D721Med (cell line): ENCODE data around the gene FAM184B.

Experiments used
- DNase-seq: peaks from one replicate; pipeline ENCODE4 v3.0.0; 2011; ENCODE audit warnings: low spot score; ENCODE audit not compliant: insufficient read length
- FAIRE-seq: peaks from 2 replicates; lab custom pipeline; 2011; peaks lifted over from hg19 to GRCh38; lab: Jason Lieb, UNC
- CTCF ChIP-seq: IDR thresholded peaks from 2 replicates; pipeline ENCODE4 v1.5.1; 2012; ENCODE audit warnings: mild to moderate bottlenecking, control low read depth; ENCODE audit not compliant: insufficient read depth; ENCODE audit errors: missing control alignments

The FAM184B gene

GRCh38 chr4:17624821-17625220, 156.6 kb downstream of the FAM184B start:
- TF ChIP-seq CTCF: no peak
- no peak for DNase-seq
- no peak for FAIRE-seq

GRCh38 chr4:17623451-17624001, 157.9 kb downstream of the FAM184B start:
- no peak for FAIRE-seq
- no peak for DNase-seq

DNA sequence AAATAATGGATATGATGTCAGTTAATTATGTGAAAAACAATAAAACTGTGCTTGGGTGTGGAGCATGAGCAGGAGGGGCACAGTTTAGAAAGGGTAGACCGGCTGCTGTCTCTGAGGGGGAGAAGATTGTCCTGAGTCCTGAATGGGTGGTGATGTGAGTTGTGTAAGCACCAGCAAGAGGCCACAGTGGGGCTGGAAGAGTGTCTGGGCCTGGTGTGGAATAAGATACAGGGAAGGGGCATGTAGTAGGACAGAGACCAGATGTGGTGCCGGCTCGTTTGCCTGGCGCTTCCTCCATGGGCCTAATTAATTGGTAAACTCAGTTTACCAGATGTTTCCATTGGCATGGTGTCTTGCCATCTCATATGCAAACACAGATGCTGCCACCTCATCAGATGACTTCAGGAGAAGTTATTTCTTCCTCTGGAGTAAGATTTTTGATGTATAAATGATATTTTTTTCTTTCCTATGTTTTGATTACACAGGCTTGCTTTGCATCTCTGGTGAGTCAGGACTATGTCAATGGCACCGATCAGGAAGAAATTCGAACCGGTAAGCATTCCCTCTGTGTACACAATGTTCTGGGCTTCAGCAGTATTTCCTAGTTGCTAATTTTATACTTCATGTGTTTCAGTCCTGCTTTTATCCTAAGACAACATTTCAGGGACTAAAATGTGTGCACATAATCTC, 161.9 kb downstream of the FAM184B start:
- DNase-seq (no peak), FAIRE-seq (no peak)
- TF ChIP-seq CTCF: no peak

More at GRCh38 chr4:17623451-17624001, 157.9 kb downstream of the FAM184B start:
- no peak for TF ChIP-seq CTCF

DNA sequence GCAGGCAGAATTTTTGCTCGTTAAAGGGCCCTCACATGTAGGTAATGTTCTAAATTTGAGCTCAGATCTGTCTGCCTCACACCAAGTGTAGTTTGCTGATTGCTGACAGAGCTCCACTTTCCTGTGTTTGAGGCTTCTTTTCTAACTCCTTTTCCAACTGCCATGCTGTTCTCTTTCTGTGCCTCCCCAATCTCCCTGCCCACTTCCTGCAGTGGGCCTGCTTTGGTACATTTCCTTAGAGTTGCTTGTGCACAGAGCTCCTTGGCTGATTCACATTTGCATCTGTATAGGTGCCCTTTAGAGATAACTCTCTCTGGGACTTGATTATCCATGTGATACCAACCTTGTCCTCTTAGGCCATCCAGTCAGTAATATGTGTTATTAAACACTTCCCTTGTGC, 162.5 kb downstream of the FAM184B start:
- no peak for FAIRE-seq

GRCh38 chr4:17616283-17616682, 165.1 kb downstream of the FAM184B start:
- FAIRE-seq: no peak
- DNase-seq: no peak
- no peak for TF ChIP-seq CTCF

More for the DNA sequence above, 162.5 kb downstream of the FAM184B start:
- no peak for TF ChIP-seq CTCF
- no peak for DNase-seq

- DNase-seq (peak; percentile 99), FAIRE-seq (no peak)
- no peak for TF ChIP-seq CTCF
Measured at GRCh38 chr4:17614416-17615299, 166.8 kb downstream of the FAM184B start, which contains the start of gene MED28. Gene MED28, plus strand, starts transcription at chr4:17614641. Its CDS starts 14 bp downstream, at chr4:17614655.
